ENCODE results near the gene RUBCNL.
"Not testable (repeated sequence)": the region's sequence is repeated elsewhere in the genome, so short reads cannot be mapped to it uniquely, and the experiment has no call there.

Gene RUBCNL

GRCh38 chr13:46373623-46374022, 13.4 kb downstream of the RUBCNL start:
- no peak for DNase-seq

- not testable (repeated sequence) for DNase-seq
Observed at GRCh38 chr13:46372938-46373337, 14.1 kb downstream of the RUBCNL start.

- DNase-seq: no peak
Observed at GRCh38 chr13:46372071-46372470, 15.0 kb downstream of the RUBCNL start.

GRCh38 chr13:46369506-46370277, 17.4 kb downstream of the RUBCNL start:
- DNase-seq: no peak

- DNase-seq: no peak
Observed at GRCh38 chr13:46367617-46368327, 19.3 kb downstream of the RUBCNL start.

GRCh38 chr13:46361276-46361934, 25.6 kb downstream of the RUBCNL start:
- DNase-seq: no peak

- no peak for DNase-seq
Observed at GRCh38 chr13:46360604-46361003, 26.4 kb downstream of the RUBCNL start.

GRCh38 chr13:46359714-46360113, 27.3 kb downstream of the RUBCNL start:
- no peak for DNase-seq

GRCh38 chr13:46355901-46356590, 31.0 kb downstream of the RUBCNL start:
- DNase-seq: no peak

- no peak for DNase-seq
Observed at GRCh38 chr13:46355088-46355468, 32.0 kb downstream of the RUBCNL start.

GRCh38 chr13:46354156-46355087, 32.6 kb downstream of the RUBCNL start:
- DNase-seq: no peak

- no peak for DNase-seq
Observed at GRCh38 chr13:46352805-46353204, 34.2 kb downstream of the RUBCNL start.

GRCh38 chr13:46350003-46350402, 37.0 kb downstream of the RUBCNL start:
- DNase-seq: no peak

GRCh38 chr13:46348961-46349360, 38.1 kb downstream of the RUBCNL start:
- no peak for DNase-seq

GRCh38 chr13:46347277-46347676, 39.8 kb downstream of the RUBCNL start:
- no peak for DNase-seq

- no peak for DNase-seq
Observed at GRCh38 chr13:46345866-46346265, 41.2 kb downstream of the RUBCNL start.

GRCh38 chr13:46345398-46345797, 41.7 kb downstream of the RUBCNL start:
- DNase-seq: no peak

- DNase-seq: no peak
Observed at GRCh38 chr13:46343279-46343994, 43.6 kb downstream of the RUBCNL start.

- no peak for DNase-seq
Observed at GRCh38 chr13:46342538-46342937, 44.5 kb downstream of the RUBCNL start.

GRCh38 chr13:46341112-46341711, 45.8 kb downstream of the RUBCNL start:
- DNase-seq: no peak

GRCh38 chr13:46340631-46341111, 46.4 kb downstream of the RUBCNL start:
- no peak for DNase-seq

Measured in activated CD8-positive, alpha-beta memory T cell treated with anti-CD3 and anti-CD28 coated beads, Interleukin-2, amount 50 U/mL, for 48 hours (primary cell).